AG04449 (cell line): ENCODE measurements around the gene PTPN18.

Source experiments
- CTCF ChIA-PET: fragments of 350-600 bp; formaldehyde crosslinking; extraction: SDS; loops from one replicate; lab custom pipeline; 2021; ENCODE audit warnings: antibody characterized with exemption; lab: Yijun Ruan, JAX
- POLR2A ChIA-PET: fragments of 400-600, 350-600 bp; formaldehyde crosslinking; extraction: SDS; loops from one replicate; lab custom pipeline; 2020; ENCODE audit warnings: antibody characterized with exemption, inconsistent platforms; lab: Yijun Ruan, JAX
- DNase-seq: peaks from one replicate; pipeline ENCODE4 v3.0.0-alpha.2; 2010; ENCODE audit warnings: low read depth, low spot score
- H3K4me3 ChIP-seq: 2 replicates; pipeline ENCODE4 v1.5.1; 2011; ENCODE audit warnings: low read depth, mild to moderate bottlenecking, control low read depth, low read length
- TF ChIP-seq, protein P1 (sequence below): IDR thresholded peaks from one replicate; pipeline ENCODE4 v1.5.1; 2011; ENCODE audit warnings: mild to moderate bottlenecking, moderate library complexity, low read length, control low read depth, inconsistent platforms; ENCODE audit not compliant: insufficient read depth; ENCODE audit errors: missing control alignments

Gene PTPN18

DNA sequence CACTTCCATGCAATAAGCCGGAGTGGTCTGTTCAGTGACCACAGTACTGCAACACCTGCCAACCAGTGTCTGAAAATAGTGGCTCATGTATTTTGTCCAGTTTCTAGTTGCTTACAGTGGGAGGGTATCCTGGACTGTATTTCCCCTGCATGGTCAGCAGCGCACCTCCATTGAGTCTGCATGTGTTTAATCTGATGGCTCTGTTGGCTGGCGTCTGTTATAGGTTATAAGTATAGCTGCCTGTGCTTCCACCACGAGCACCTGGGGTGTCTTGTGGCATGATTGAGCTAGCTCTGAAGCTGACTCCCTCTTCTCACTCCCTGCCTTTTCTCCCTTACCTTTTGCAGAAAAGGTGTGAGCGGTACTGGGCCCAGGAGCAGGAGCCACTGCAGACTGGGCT, 12.9 kb downstream of the PTPN18 start:
- CTCF ChIA-PET, result interaction anchor here (1.0 to 2.5 kb wide), 2 partner anchors 9 to 13 kb away, joined by 6 to 14 read pairs; partner anchors contain the start of gene PTPN18
- TF ChIP-seq, protein P1, sequence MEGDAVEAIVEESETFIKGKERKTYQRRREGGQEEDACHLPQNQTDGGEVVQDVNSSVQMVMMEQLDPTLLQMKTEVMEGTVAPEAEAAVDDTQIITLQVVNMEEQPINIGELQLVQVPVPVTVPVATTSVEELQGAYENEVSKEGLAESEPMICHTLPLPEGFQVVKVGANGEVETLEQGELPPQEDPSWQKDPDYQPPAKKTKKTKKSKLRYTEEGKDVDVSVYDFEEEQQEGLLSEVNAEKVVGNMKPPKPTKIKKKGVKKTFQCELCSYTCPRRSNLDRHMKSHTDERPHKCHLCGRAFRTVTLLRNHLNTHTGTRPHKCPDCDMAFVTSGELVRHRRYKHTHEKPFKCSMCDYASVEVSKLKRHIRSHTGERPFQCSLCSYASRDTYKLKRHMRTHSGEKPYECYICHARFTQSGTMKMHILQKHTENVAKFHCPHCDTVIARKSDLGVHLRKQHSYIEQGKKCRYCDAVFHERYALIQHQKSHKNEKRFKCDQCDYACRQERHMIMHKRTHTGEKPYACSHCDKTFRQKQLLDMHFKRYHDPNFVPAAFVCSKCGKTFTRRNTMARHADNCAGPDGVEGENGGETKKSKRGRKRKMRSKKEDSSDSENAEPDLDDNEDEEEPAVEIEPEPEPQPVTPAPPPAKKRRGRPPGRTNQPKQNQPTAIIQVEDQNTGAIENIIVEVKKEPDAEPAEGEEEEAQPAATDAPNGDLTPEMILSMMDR, result no peak
- no peak overlapping the region for H3K4me3 ChIP-seq
- POLR2A ChIA-PET, result no interaction called here
- no peak for DNase-seq

DNA sequence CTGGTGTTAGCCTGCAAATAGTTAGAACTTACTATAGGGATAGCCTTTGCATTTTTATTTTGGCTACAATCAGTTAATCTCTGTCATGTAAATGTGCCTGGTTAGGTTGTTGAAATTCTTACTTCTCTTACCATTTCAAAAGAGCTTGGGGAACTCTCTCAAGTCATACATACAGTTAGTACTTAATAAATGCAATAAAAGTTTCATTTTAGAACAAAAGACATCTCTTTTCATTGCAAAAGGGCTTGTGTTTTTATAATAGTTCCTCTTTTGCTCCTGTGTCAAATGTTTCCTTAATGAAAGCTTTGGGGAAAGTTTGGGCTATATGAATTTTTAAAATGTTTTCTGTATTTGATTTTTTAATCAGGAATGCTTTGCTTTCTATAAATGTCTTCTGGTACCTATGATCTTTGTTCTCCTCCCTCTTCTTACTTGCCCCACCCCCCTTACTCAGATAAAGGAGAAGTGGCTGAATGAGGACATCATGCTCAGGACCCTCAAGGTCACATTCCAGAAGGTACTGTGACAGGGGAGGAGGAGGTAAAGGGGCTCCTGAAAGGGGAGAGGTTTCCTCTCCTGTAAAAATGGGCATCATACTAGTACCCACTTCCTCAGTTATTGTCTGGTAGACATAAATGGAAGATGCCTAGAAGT, 13.6 kb downstream of the PTPN18 start:
- H3K4me3 ChIP-seq, result no peak overlapping the region
- ChIA-PET POLR2A (no interaction called here), CTCF (interaction anchor here (2.5 kb wide), 1 partner anchor 13 kb away, joined by 14 read pairs; the partner anchor contains the start of gene PTPN18)
- TF ChIP-seq, protein P1, result no peak
- DNase-seq, result no peak

DNA sequence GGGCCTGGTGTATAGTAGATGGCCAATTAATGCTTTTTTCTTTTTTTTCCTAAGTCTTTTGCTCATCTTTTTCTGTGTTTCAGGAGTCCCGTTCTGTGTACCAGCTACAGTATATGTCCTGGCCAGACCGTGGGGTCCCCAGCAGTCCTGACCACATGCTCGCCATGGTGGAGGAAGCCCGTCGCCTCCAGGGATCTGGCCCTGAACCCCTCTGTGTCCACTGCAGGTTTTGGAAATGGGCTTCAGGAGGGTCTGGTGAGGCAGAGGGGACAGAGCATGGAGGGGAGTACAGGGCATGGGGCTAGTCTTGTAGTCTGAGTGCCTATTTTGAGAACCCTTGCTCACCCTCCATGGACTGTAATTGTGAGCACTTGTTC, 14.1 kb downstream of the PTPN18 start:
- TF ChIP-seq, protein P1, result no peak
- H3K4me3 ChIP-seq, result no peak overlapping the region
- DNase-seq, result no peak
- POLR2A ChIA-PET, result no interaction called here
- CTCF ChIA-PET, result interaction anchor here (2.5 kb wide), 1 partner anchor 14 kb away, joined by 14 read pairs; the partner anchor contains the start of gene PTPN18

DNA sequence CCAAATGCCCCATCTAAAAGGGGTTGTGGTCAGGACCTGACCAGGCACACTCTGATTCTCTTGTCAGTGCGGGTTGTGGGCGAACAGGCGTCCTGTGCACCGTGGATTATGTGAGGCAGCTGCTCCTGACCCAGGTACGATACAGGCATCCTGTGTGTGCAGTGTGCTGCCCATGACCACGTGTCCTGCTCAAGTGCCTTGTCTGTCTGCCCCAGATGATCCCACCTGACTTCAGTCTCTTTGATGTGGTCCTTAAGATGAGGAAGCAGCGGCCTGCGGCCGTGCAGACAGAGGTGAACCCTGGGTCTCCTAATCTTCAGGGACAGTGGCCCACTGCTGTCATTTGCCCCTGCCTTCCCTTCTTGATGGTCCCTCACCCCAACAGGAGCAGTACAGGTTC, 14.6 kb downstream of the PTPN18 start:
- TF ChIP-seq, protein P1, result no peak
- POLR2A ChIA-PET, result no interaction called here
- DNase-seq, result no peak
- CTCF ChIA-PET, result interaction anchor here (1.4 to 2.5 kb wide), 3 partner anchors 8 to 23 kb away, joined by 5 to 14 read pairs (median 6); partner anchors contain the start of gene PTPN18
- H3K4me3 ChIP-seq, result no peak overlapping the region

DNA sequence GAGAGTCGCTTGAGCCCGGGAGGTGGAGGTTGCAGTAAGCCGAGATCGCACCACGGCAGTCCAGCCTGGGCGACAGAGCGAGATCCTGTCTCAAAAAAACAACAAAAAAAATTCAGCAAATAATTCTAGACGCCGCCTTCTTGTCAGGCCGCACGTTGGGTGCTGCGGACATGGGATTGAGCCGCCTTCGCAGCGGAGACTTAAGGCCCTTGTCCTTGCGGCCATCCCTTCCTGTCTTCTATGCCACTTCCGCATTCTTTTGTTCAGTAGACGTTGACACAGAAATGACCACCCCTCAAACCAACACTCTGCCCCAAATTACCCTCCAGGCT, 15.8 kb downstream of the PTPN18 start:
- H3K4me3 ChIP-seq, result peak overlapping the region; percentile 90
- DNase-seq, result no peak
- ChIA-PET POLR2A (no interaction called here), CTCF (interaction anchor here (0.9 to 1.5 kb wide), 4 partner anchors 9 to 24 kb away, joined by 3 to 6 read pairs (median 4); no protein-coding TSS in a partner anchor)
- TF ChIP-seq, protein P1, result no peak

DNA sequence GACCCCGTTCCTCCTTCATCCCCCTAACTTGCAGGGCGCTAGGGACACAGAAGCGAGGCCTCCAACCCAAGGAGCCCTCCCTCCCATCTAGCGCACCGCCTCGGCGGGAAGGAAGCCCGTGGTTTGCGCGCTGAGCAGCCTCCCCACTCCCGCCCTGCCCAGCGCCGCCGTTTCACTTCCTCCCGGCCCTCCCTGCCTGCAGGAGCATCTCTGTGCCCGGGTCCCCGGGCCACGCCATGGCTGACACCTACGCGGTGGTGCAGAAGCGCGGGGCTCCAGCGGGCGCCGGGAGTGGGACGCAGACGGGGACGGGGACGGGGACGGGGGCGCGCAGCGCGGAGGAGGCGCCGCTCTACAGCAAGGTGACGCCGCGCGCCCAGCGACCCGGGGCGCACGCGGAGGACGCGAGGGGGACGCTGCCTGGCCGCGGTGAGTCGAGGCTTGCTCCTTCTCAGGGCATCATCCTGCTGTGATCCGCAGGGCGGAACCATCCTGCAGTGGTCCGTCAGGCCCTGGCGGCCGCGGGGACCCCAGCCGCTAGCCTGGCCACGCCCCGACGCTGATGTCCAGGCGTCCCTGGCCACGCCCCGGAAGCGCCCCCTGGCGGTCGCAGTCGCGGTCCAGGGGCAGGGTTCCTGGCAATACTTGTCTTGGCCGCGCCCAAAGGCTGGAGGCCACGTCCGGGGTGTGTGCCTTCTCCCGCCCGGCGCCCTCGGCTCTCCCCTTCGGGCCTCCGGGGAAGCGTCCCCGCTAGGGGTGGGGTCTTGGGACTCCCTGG, 16.4 kb downstream of the PTPN18 start:
- peak overlapping the region; percentile 90 for H3K4me3 ChIP-seq
- TF ChIP-seq, protein P1, result peak; percentile 95
- no peak for DNase-seq
- CTCF ChIA-PET, result interaction anchor here (1.0 to 2.5 kb wide), 13 partner anchors 10 to 193 kb away, joined by 3 to 53 read pairs (median 6); partner anchors contain the start of genes IMP4 and PTPN18
- POLR2A ChIA-PET, result interaction anchor here (0.5 to 1.7 kb wide), 3 partner anchors 12 to 21 kb away, joined by 3 to 6 read pairs (median 3); no protein-coding TSS in a partner anchor
